ENCODE results near the gene VCPKMT.

DNA sequence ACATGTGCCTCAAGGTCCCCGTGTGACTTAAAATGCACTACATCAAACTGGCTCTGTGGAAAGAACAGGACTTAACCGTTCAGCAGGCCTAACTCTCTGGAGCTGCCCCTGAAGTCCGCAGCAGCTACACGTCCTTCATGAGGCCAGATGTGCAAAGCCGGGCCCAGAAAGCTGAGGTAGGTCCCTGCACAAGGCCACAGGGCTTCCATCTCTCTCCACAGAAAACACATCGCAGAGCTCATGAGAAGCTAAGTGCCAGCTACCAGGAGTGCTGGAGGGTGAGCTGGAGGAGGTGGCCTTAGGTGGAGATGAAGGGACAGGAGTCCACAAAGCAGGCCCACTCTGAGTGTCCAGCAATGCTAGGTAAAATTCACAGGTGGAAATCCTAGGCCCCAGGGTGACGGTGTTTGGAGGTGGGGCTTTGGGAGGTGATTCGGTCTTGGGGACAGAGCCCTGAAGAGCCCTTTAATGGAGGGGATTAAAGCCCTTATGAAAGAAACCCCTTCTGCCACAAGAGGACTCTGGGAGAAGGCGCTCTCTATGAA lies 52.4 kb downstream of the VCPKMT start:
- TF ChIP-seq, protein P1, sequence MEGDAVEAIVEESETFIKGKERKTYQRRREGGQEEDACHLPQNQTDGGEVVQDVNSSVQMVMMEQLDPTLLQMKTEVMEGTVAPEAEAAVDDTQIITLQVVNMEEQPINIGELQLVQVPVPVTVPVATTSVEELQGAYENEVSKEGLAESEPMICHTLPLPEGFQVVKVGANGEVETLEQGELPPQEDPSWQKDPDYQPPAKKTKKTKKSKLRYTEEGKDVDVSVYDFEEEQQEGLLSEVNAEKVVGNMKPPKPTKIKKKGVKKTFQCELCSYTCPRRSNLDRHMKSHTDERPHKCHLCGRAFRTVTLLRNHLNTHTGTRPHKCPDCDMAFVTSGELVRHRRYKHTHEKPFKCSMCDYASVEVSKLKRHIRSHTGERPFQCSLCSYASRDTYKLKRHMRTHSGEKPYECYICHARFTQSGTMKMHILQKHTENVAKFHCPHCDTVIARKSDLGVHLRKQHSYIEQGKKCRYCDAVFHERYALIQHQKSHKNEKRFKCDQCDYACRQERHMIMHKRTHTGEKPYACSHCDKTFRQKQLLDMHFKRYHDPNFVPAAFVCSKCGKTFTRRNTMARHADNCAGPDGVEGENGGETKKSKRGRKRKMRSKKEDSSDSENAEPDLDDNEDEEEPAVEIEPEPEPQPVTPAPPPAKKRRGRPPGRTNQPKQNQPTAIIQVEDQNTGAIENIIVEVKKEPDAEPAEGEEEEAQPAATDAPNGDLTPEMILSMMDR (IDR thresholded peaks at IDR 0.05; ENCODE audit: low read depth, low read length): no peak
- TF ChIP-seq EZH2phosphoT487 (IDR thresholded peaks at IDR 0.05; ENCODE audit: low read depth): no peak

Measured in OCI-LY3 (cell line).